H9 (cell line): Measurements from ENCODE around the gene DOC2B. TPM values are rescaled to one million over a fixed set of nuclear protein-coding genes. Genes with fewer than 3 reads are reported as not detected.

ENCODE experiments used
- DNase-seq: peaks from one replicate; pipeline ENCODE4 v3.0.0-alpha.2; 2017
- H2AFZ ChIP-seq: one replicate; pipeline ENCODE4 v1.6.1; 2013; ENCODE audit warnings: mild to moderate bottlenecking, low read length, control low read depth, moderate library complexity
- H2AK5ac ChIP-seq: 2 replicates; pipeline ENCODE4 v1.6.1; 2013; ENCODE audit warnings: low read length, control low read depth, mixed read lengths; ENCODE audit not compliant: insufficient read length
- H2BK120ac ChIP-seq: one replicate; pipeline ENCODE4 v1.6.1; 2013; ENCODE audit warnings: low read depth, mild to moderate bottlenecking, low read length, control low read depth, inconsistent platforms; ENCODE audit not compliant: poor library complexity, severe bottlenecking
- H2BK12ac ChIP-seq: 2 replicates; pipeline ENCODE4 v1.6.1; 2013; ENCODE audit warnings: low read length, control low read depth, mixed read lengths, low read depth; ENCODE audit not compliant: insufficient read length
- H2BK15ac ChIP-seq: 2 replicates; pipeline ENCODE4 v1.6.1; 2013; ENCODE audit warnings: low read depth, low read length, control low read depth
- H2BK20ac ChIP-seq: one replicate; pipeline ENCODE4 v1.6.1; 2013; ENCODE audit warnings: low read depth, mild to moderate bottlenecking, low read length, control low read depth, inconsistent platforms; ENCODE audit not compliant: poor library complexity, severe bottlenecking
- H2BK5ac ChIP-seq: 2 replicates; pipeline ENCODE4 v1.6.1; 2013; ENCODE audit warnings: low read length, control low read depth, mixed read lengths; ENCODE audit not compliant: insufficient read length
- H3K14ac ChIP-seq: 2 replicates; pipeline ENCODE4 v1.6.1; 2013; ENCODE audit warnings: low read length, control low read depth; ENCODE audit not compliant: insufficient read depth
- H3K18ac ChIP-seq: 2 replicates; pipeline ENCODE4 v1.6.1; 2013; ENCODE audit warnings: low read depth, mild to moderate bottlenecking, mixed read lengths, low read length, control low read depth; ENCODE audit not compliant: insufficient read length
- H3K23ac ChIP-seq: 2 replicates; pipeline ENCODE4 v1.6.1; 2013; ENCODE audit warnings: low read length, control low read depth, mixed read lengths, low read depth; ENCODE audit not compliant: insufficient read length
- H3K23me2 ChIP-seq: 2 replicates; pipeline ENCODE4 v1.6.1; 2013; ENCODE audit warnings: low read depth, mild to moderate bottlenecking, mixed read lengths, low read length, control low read depth; ENCODE audit not compliant: insufficient read length, poor library complexity, severe bottlenecking
- H3K27ac ChIP-seq: 2 replicates; pipeline ENCODE4 v1.5.1; 2013; ENCODE audit warnings: low read length, control low read depth, mixed read lengths, low read depth; ENCODE audit not compliant: insufficient read length
- H3K27me3 ChIP-seq: 2 replicates; pipeline ENCODE4 v1.6.1; 2013; ENCODE audit warnings: low read length, control low read depth, inconsistent platforms; ENCODE audit not compliant: insufficient read depth
- H3K4ac ChIP-seq: 2 replicates; pipeline ENCODE4 v1.6.1; 2013; ENCODE audit warnings: low read depth, mild to moderate bottlenecking, control low read depth, inconsistent platforms, low read length, moderate library complexity
- H3K4me1 ChIP-seq: 2 replicates; pipeline ENCODE4 v1.6.1; 2013; ENCODE audit warnings: low read length, control low read depth, inconsistent platforms; ENCODE audit not compliant: insufficient read depth
- H3K4me2 ChIP-seq: 2 replicates; pipeline ENCODE4 v1.6.1; 2013; ENCODE audit warnings: low read length, control low read depth, mixed read lengths; ENCODE audit not compliant: insufficient read length, insufficient read depth
- H3K56ac ChIP-seq: 2 replicates; pipeline ENCODE4 v1.6.1; 2013; ENCODE audit warnings: low read depth, mild to moderate bottlenecking, mixed read lengths, low read length, control low read depth; ENCODE audit not compliant: insufficient read length
- H3K79me1 ChIP-seq: 2 replicates; pipeline ENCODE4 v1.6.1; 2013; ENCODE audit warnings: low read depth, mild to moderate bottlenecking, moderate library complexity, low read length, control low read depth, inconsistent platforms; ENCODE audit not compliant: insufficient read depth, poor library complexity, severe bottlenecking
- H3K79me2 ChIP-seq: 2 replicates; pipeline ENCODE4 v1.6.1; 2013; ENCODE audit warnings: low read length, control low read depth, inconsistent platforms; ENCODE audit not compliant: insufficient read depth
- H3K9ac ChIP-seq: 2 replicates; pipeline ENCODE4 v1.6.1; 2013; ENCODE audit warnings: low read length, control low read depth, mixed read lengths; ENCODE audit not compliant: insufficient read length; ENCODE audit errors: extremely low read depth
- H3K9me3 ChIP-seq: one replicate; pipeline ENCODE4 v1.6.1; 2013; ENCODE audit warnings: low read depth, low read length, inconsistent platforms; ENCODE audit not compliant: control insufficient read depth
- H3T11ph ChIP-seq: one replicate; pipeline ENCODE4 v1.6.1; 2013; ENCODE audit warnings: mild to moderate bottlenecking, low read length, control low read depth, inconsistent platforms
- H4K20me1 ChIP-seq: one replicate; pipeline ENCODE4 v1.6.1; 2013; ENCODE audit not compliant: control insufficient read depth, insufficient read length, insufficient read depth
- H4K5ac ChIP-seq: 2 replicates; pipeline ENCODE4 v1.6.1; 2013; ENCODE audit warnings: low read depth, mild to moderate bottlenecking, mixed read lengths, low read length, control low read depth; ENCODE audit not compliant: insufficient read length
- H4K8ac ChIP-seq: replicated peaks from 2 replicates; pipeline ENCODE4 v1.6.1; 2013; ENCODE audit warnings: low read length, control low read depth, mixed read lengths, low read depth; ENCODE audit not compliant: insufficient read length
- H4K91ac ChIP-seq: 2 replicates; pipeline ENCODE4 v1.6.1; 2013; ENCODE audit warnings: low read depth, mild to moderate bottlenecking, moderate library complexity, mixed read lengths, low read length, control low read depth; ENCODE audit not compliant: insufficient read length
- H3K27ac Mint-ChIP-seq, 3 experiments: 2 replicates in 2 of 3; 3 replicates in 1 of 3; pipeline ENCODE4 v1.8.0; 2020 to 2021; ENCODE audit warnings: mixed read lengths in 3 of 3, mild to moderate bottlenecking in 1 of 3, moderate library complexity in 1 of 3
- H3K27me3 Mint-ChIP-seq: 2 replicates; pipeline ENCODE4 v1.8.0; 2021; ENCODE audit warnings: low read depth, mild to moderate bottlenecking, moderate library complexity, mixed read lengths
- H3K36me3 Mint-ChIP-seq, 3 experiments: 2 replicates in 2 of 3; 3 replicates in 1 of 3; pipeline ENCODE4 v1.8.0; 2020 to 2021; ENCODE audit warnings: low read depth in 3 of 3, mixed read lengths in 3 of 3; ENCODE audit not compliant: insufficient read depth in 1 of 3
- H3K4me1 Mint-ChIP-seq, 2 experiments: 2 replicates each; pipeline ENCODE4 v1.8.0; 2020; ENCODE audit warnings: mixed read lengths in 2 of 2
- H3K4me3 Mint-ChIP-seq, 2 experiments: 2 replicates in 1 of 2; 3 replicates in 1 of 2; pipeline ENCODE4 v1.8.0; 2020 to 2021; ENCODE audit warnings: mild to moderate bottlenecking in 2 of 2, mixed read lengths in 2 of 2, moderate library complexity in 1 of 2
- H3K9me3 Mint-ChIP-seq, 2 experiments: 2 replicates in 1 of 2; 3 replicates in 1 of 2; pipeline ENCODE4 v1.8.0; 2020; ENCODE audit warnings: mild to moderate bottlenecking in 2 of 2, mixed read lengths in 2 of 2, moderate library complexity in 1 of 2
- CTCF ChIP-seq: fragments of 200-600 bp; sonication (generic); conservative IDR thresholded peaks from 3 replicates; pipeline ENCODE4 v1.8.0; 2021; ENCODE audit warnings: antibody characterized with exemption, mild to moderate bottlenecking
- WGBS: extraction: QIAGEN DNeasy Blood & Tissue Kit; methylation state at CpG from one replicate; pipeline ENCODE4 v1.1.7; 2013; ENCODE audit warnings: missing lambda C conversion rate, low lambda C conversion rate, mixed read lengths; ENCODE audit not compliant: insufficient read length; ENCODE audit errors: extremely low coverage; 5-methylcytosine and 5-hydroxymethylcytosine counted together
- total RNA-seq: library from RNA; stranded (reverse); gene quantifications from 2 replicates; pipeline ENCODE4 v1.2.1, GENCODE V29; 2021

DOC2B gene
- total RNA-seq, 1 experiment from 2014 or later = 2.1 TPM

GRCh38 chr17:222172-222571, 40.7 kb upstream of the DOC2B start:
- Mint-ChIP-seq H3K4me3 (no peak overlapping the region), H3K9me3 (no peaks in the 10 kb centered on the region; a peak in 1 of 5 replicates), H3K27ac (no peak overlapping the region), H3K36me3 (no peaks in the 10 kb centered on the region; a peak in 1 of 7 replicates), H3K4me1 (peaks cover 0 to under 1% of the 10 kb centered on the region in 2 experiments; a peak in 2 of 4 replicates), H3K27me3 (peaks cover 2% of the 10 kb centered on the region)
- Histone ChIP-seq H3K4ac (no peak overlapping the region), H3K27ac (no peak overlapping the region), H3K14ac (no peak overlapping the region), H3K79me2 (no peaks in the 10 kb centered on the region), H3K4me1 (no peaks in the 10 kb centered on the region), H4K5ac (no peak overlapping the region), H4K8ac (no peak overlapping the region), H2AK5ac (no peak overlapping the region), H2AFZ (no peak overlapping the region), H3K9ac (no peak overlapping the region), H3T11ph (no peak overlapping the region), H3K4me2 (no peak overlapping the region), H3K18ac (no peak overlapping the region), H3K27me3 (no peaks in the 10 kb centered on the region), H2BK15ac (no peak overlapping the region), H3K23me2 (no peaks in the 10 kb centered on the region), H2BK20ac (no peak overlapping the region), H3K79me1 (no peaks in the 10 kb centered on the region), H2BK5ac (no peak overlapping the region), H3K9me3 (no peaks in the 10 kb centered on the region), H2BK120ac (no peak overlapping the region), H4K91ac (no peak overlapping the region), H4K20me1 (no peaks in the 10 kb centered on the region), H3K56ac (no peak overlapping the region), H2BK12ac (no peak overlapping the region), H3K23ac (no peak overlapping the region)
- no peak for TF ChIP-seq CTCF
- DNase-seq = no peak
- WGBS = no CpG with 5 or more reads among the region's 8 CpGs
